Naive thymus-derived CD4-positive, alpha-beta T cell (primary cell): ENCODE measurements around the gene IL17RC. TPM values are rescaled to one million over a fixed set of nuclear protein-coding genes. Genes with fewer than 3 reads are reported as not detected.

Source experiments
- ATAC-seq: fragments of 150-1000 bp; cut with Tn5 transposase; 2 replicates; pipeline ENCODE4 v1.10.0; 2021; ENCODE audit warnings: mild to moderate bottlenecking, moderate library complexity
- CTCF ChIA-PET: fragments of 350-600 bp; sonication (Branson Sonifier 250); formaldehyde crosslinking; loops from one replicate; lab custom pipeline; 2021; ENCODE audit warnings: antibody characterized with exemption; lab: Charles Lee
- POLR2A ChIA-PET: fragments of 350-600 bp; sonication (Branson Sonifier 250); formaldehyde crosslinking; loops from one replicate; lab custom pipeline; 2021; ENCODE audit warnings: antibody characterized with exemption, inconsistent platforms; lab: Charles Lee
- DNase-seq, 9 donors: peaks; one replicate each; pipeline versions ENCODE4 v3.0.0 to v3.0.0-alpha.2; 2020 to 2022; ENCODE audit warnings: mixed read lengths in 1 of 9
- H3K27ac ChIP-seq: one replicate; pipeline ENCODE4 v1.7.0; 2013; ENCODE audit warnings: mild to moderate bottlenecking, low read depth, low read length, moderate library complexity
- H3K27me3 ChIP-seq, 2 donors: one replicate each; pipeline ENCODE4 v1.7.0; 2013; ENCODE audit warnings: low read length in 2 of 2, mild to moderate bottlenecking in 2 of 2, moderate library complexity in 2 of 2; ENCODE audit not compliant: control insufficient read depth in 2 of 2, insufficient read depth in 2 of 2
- H3K36me3 ChIP-seq, 3 experiments: 1 replicate in 2 of 3; 2 replicates in 1 of 3; pipeline ENCODE4 v1.7.0; 2013; ENCODE audit warnings: low read length in 3 of 3, mild to moderate bottlenecking in 3 of 3, moderate library complexity in 1 of 3; ENCODE audit not compliant: insufficient read depth in 3 of 3, control insufficient read depth in 2 of 3
- H3K4me1 ChIP-seq, 2 donors: one replicate each; pipeline ENCODE4 v1.7.0; 2013; ENCODE audit warnings: low read length in 2 of 2, mild to moderate bottlenecking in 2 of 2, moderate library complexity in 1 of 2; ENCODE audit not compliant: control insufficient read depth in 2 of 2, insufficient read depth in 2 of 2
- H3K4me3 ChIP-seq: 2 replicates; pipeline ENCODE4 v1.7.0; 2013; ENCODE audit warnings: mild to moderate bottlenecking, low read length
- H3K9me3 ChIP-seq, 3 experiments: 1 replicate in 2 of 3; 2 replicates in 1 of 3; pipeline ENCODE4 v1.7.0; 2013; ENCODE audit warnings: low read length in 3 of 3; ENCODE audit not compliant: control insufficient read depth in 2 of 3
- H3K27ac Mint-ChIP-seq, 9 donors: one replicate each; pipeline ENCODE4 v1.8.0; 2020 to 2022; ENCODE audit warnings: mixed read lengths in 9 of 9, mild to moderate bottlenecking in 8 of 9, moderate library complexity in 5 of 9, inconsistent platforms in 2 of 9
- H3K27me3 Mint-ChIP-seq, 5 donors: one replicate each; pipeline ENCODE4 v1.8.0; 2021 to 2022; ENCODE audit warnings: mixed read lengths in 5 of 5, mild to moderate bottlenecking in 1 of 5
- H3K36me3 Mint-ChIP-seq, 5 donors: one replicate each; pipeline ENCODE4 v1.8.0; 2020 to 2022; ENCODE audit warnings: mixed read lengths in 5 of 5, mild to moderate bottlenecking in 3 of 5, inconsistent platforms in 1 of 5
- H3K4me1 Mint-ChIP-seq, 7 donors: one replicate each; pipeline ENCODE4 v1.8.0; 2020 to 2022; ENCODE audit warnings: mixed read lengths in 7 of 7, mild to moderate bottlenecking in 3 of 7, inconsistent platforms in 1 of 7
- H3K4me3 Mint-ChIP-seq, 10 donors: one replicate each; pipeline ENCODE4 v1.8.0; 2020 to 2022; ENCODE audit warnings: mild to moderate bottlenecking in 10 of 10, mixed read lengths in 10 of 10, moderate library complexity in 6 of 10, inconsistent platforms in 2 of 10
- H3K9me3 Mint-ChIP-seq, 11 donors: one replicate each; pipeline ENCODE4 v1.8.0; 2020 to 2022; ENCODE audit warnings: mixed read lengths in 11 of 11, mild to moderate bottlenecking in 4 of 11, inconsistent platforms in 1 of 11, moderate library complexity in 1 of 11
- intact Hi-C, 2 donors: fragments of 100-400 bp; cut with micrococcal nuclease; formaldehyde crosslinking; loops; one replicate each; pipeline ENCODE4 v1.15.1; 2023
- polyA plus RNA-seq, 2 donors: library from polyadenylated mRNA; unstranded; fragments of 300-500 nt; fragmentation: Illumina TruSeq; gene quantifications; one replicate each; pipeline ENCODE4 v1.2.3, GENCODE V29; 2021
- total RNA-seq, 6 experiments: library from RNA in 5 of 6; stranded (reverse) in 5 of 6; gene quantifications; 1 replicate in 5 of 6; 2 replicates in 1 of 6; pipeline ENCODE4 v1.2.3 and lab custom pipeline; 2021 to 2026

IL17RC gene
- total and polyA plus RNA-seq, 7 experiments from 2014 or later: 0.70 to 11.9 (median 1.7) TPM

GRCh38 chr3:9916346-9916733 is 558 bp upstream of the IL17RC start:
- no peaks in the 10 kb centered on the region for H3K9me3 ChIP-seq
- H3K27ac ChIP-seq: no peak overlapping the region
- ATAC-seq (no peak), DNase-seq (no peak)
- no peaks in the 10 kb centered on the region for H3K36me3 ChIP-seq
- no peaks in the 10 kb centered on the region for H3K27me3 ChIP-seq
- POLR2A ChIA-PET: interaction anchor here (0.9 to 2.1 kb wide), 3 partner anchors 16 to 72 kb away, joined by 3 to 18 read pairs (median 3); partner anchors contain the start of genes CRELD1 and RPUSD3
- CTCF ChIA-PET: no interaction called here
- Mint-ChIP-seq H3K36me3 (no peaks in the 10 kb centered on the region), H3K27ac (peak overlapping the region in 5 of 9 donors; percentile 19 to 80 (median 55)), H3K4me1 (peaks cover 0 to 18% (median 8%) of the 10 kb centered on the region in 7 donors), H3K4me3 (peak overlapping the region; percentile 68 to 86 (median 78)), H3K27me3 (no peaks in the 10 kb centered on the region), H3K9me3 (no peaks in the 10 kb centered on the region)
- intact Hi-C loops: loop anchor here (1.0 to 2.0 kb wide), 2 partner anchors 16 to 17 kb away; partner anchors contain the start of gene CRELD1 (in 2 of the 2)
- H3K4me3 ChIP-seq: peak overlapping the region; percentile 20
- H3K4me1 ChIP-seq: peaks cover 0 to 11% of the 10 kb centered on the region in 2 donors

- H3K27ac Mint-ChIP-seq: peak overlapping the region in 2 of 9 donors; percentile 13 to 51
- ChIA-PET CTCF (no interaction called here), POLR2A (interaction anchor here (1.1 kb wide), 1 partner anchor 16 kb away, joined by 3 read pairs; the partner anchor contains the start of gene CRELD1)
- Histone ChIP-seq H3K4me1 (peaks cover 0 to 11% of the 10 kb centered on the region in 2 donors), H3K27ac (no peak overlapping the region), H3K36me3 (no peaks in the 10 kb centered on the region), H3K4me3 (no peak overlapping the region), H3K9me3 (no peaks in the 10 kb centered on the region), H3K27me3 (no peaks in the 10 kb centered on the region)
- H3K9me3 Mint-ChIP-seq: peaks cover 0 to 3% (median 0%) of the 10 kb centered on the region in 11 donors
- peak overlapping the region in 3 of 10 donors; percentile 5 to 14 (median 13) for H3K4me3 Mint-ChIP-seq
- peaks cover 0 to 4% (median 0%) of the 10 kb centered on the region in 5 donors for H3K27me3 Mint-ChIP-seq
- intact Hi-C loops: loop anchor here in 1 of 2 donors (2.0 kb wide), 1 partner anchor 15 kb away; the partner anchor contains the start of gene CRELD1
- H3K36me3 Mint-ChIP-seq: no peaks in the 10 kb centered on the region
- ATAC-seq (no peak), DNase-seq (no peak)
- H3K4me1 Mint-ChIP-seq: peaks cover 0 to 13% (median 8%) of the 10 kb centered on the region in 7 donors
Measured at GRCh38 chr3:9917820-9918219, 922 bp downstream of the IL17RC start.

DNA sequence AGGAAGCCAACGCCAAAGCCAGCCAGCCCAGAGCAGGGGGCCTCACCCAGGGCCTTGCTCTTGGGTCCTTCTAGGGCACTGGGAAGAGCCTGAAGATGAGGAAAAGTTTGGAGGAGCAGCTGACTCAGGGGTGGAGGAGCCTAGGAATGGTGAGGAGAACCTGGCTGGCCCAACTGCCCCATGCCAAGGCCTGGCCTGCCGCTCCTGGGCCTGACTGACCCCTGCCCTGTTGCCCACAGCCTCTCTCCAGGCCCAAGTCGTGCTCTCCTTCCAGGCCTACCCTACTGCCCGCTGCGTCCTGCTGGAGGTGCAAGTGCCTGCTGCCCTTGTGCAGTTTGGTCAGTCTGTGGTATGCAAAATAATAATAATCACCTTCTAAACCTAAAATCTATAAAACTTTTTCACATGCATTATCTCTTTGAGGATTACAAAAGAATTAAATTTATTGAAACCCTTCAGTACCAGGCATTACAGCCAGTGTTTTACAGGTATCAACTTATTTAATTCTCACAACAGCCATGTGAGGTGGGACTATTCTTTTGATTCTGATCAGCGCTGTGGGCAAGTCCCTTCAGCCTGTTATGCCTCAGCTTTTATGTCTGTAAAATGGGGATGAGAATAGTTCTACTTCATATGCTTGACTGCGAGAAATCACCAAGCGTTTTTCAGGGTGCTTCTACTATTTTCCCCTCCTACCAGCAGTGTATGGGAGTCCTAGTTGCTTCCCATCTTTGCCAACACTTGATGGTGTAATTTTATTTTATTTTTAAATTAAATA is 1.6 kb downstream of the IL17RC start:
- no peak for DNase-seq
- CTCF ChIA-PET: no interaction called here

GRCh38 chr3:9928158-9928557 is 11.3 kb downstream of the IL17RC start:
- Histone ChIP-seq H3K27ac (no peak overlapping the region), H3K9me3 (no peaks in the 10 kb centered on the region), H3K27me3 (no peaks in the 10 kb centered on the region), H3K4me1 (peaks cover 8% of the 10 kb centered on the region in 2 donors), H3K36me3 (no peaks in the 10 kb centered on the region), H3K4me3 (no peak overlapping the region)
- H3K9me3 Mint-ChIP-seq: peaks cover 0 to 2% (median 0%) of the 10 kb centered on the region in 11 donors
- intact Hi-C loops: no loop called here
- DNase-seq (no peak), ATAC-seq (no peak)
- CTCF ChIA-PET: no interaction called here
- POLR2A ChIA-PET: interaction anchor here (2.3 kb wide), 1 partner anchor 37 kb away, joined by 8 read pairs; the partner anchor contains the start of gene JAGN1
- no peak overlapping the region for H3K4me3 Mint-ChIP-seq
- H3K27me3 Mint-ChIP-seq: peaks cover 0 to 8% (median 0%) of the 10 kb centered on the region in 5 donors
- no peaks in the 10 kb centered on the region for H3K36me3 Mint-ChIP-seq
- peaks cover 11 to 24% (median 18%) of the 10 kb centered on the region in 7 donors for H3K4me1 Mint-ChIP-seq
- no peak overlapping the region for H3K27ac Mint-ChIP-seq

More for the DNA sequence above, 1.6 kb downstream of the IL17RC start:
- H3K27me3 ChIP-seq: no peaks in the 10 kb centered on the region
- H3K36me3 Mint-ChIP-seq: no peaks in the 10 kb centered on the region
- no peaks in the 10 kb centered on the region for H3K36me3 ChIP-seq
- peak overlapping the region in 1 of 10 donors; percentile 62 for H3K4me3 Mint-ChIP-seq
- intact Hi-C loops: no loop called here
- no peak overlapping the region for H3K4me3 ChIP-seq
- H3K4me1 Mint-ChIP-seq: peaks cover 0 to 13% (median 8%) of the 10 kb centered on the region in 7 donors
- peaks cover 0 to 3% (median 0%) of the 10 kb centered on the region in 11 donors for H3K9me3 Mint-ChIP-seq
- no peak overlapping the region for H3K27ac ChIP-seq
- ATAC-seq: no peak
- peaks cover 0 to 4% (median 0%) of the 10 kb centered on the region in 5 donors for H3K27me3 Mint-ChIP-seq
- peak overlapping the region in 2 of 9 donors; percentile 13 to 14 for H3K27ac Mint-ChIP-seq
- H3K4me1 ChIP-seq: peaks cover 0 to 11% of the 10 kb centered on the region in 2 donors
- no peaks in the 10 kb centered on the region for H3K9me3 ChIP-seq
- POLR2A ChIA-PET: interaction anchor here (1.1 kb wide), 1 partner anchor 15 kb away, joined by 3 read pairs; the partner anchor contains the start of gene CRELD1

DNA sequence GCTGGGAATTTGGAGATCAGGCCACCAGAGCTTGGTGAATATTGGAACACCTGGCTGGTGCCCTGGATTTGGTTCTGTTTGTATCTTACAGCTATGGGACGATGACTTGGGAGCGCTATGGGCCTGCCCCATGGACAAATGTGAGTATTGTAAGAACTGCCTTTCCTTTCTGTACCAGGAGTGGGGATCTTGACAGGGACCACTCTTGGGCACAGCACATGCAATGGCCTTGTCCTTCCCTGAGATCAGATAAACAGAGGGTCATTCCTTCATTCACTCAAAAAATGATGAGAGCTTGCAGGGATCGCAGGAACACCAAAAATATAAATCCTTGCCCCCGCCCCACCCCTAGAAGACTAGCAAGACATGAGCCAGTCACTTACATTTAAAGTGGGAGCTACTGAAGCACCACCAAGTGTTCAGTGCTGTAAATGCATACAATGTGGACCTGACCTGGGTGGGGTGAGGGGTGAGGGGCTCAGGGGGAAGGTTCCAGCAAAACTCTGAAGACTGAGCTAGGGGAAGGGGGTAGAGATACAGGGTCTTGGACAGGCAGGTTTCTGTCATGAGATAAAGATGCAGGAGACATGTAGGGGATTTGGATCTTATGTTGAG is 14.0 kb downstream of the IL17RC start:
- H3K36me3 Mint-ChIP-seq: peaks cover 0 to 6% (median 0%) of the 10 kb centered on the region in 5 donors
- H3K27ac ChIP-seq: peak overlapping the region; percentile 14
- H3K4me1 ChIP-seq: peaks cover 25 to 27% of the 10 kb centered on the region in 2 donors
- POLR2A ChIA-PET: interaction anchor here (0.5 to 4.3 kb wide), 6 partner anchors 15 to 390 kb away, joined by 3 to 21 read pairs (median 7); partner anchors contain the start of genes IL17RC, JAGN1 and SEC13
- peaks cover 0 to 2% (median 0%) of the 10 kb centered on the region in 3 experiments for H3K36me3 ChIP-seq
- ATAC-seq (no peak), DNase-seq (no peak)
- peak overlapping the region in 6 of 10 donors; percentile 26 to 71 (median 53) for H3K4me3 Mint-ChIP-seq
- no peak overlapping the region for H3K4me3 ChIP-seq
- intact Hi-C loops: loop anchor here (1.0 to 10.0 kb wide), 4 partner anchors 82 to 566 kb away; partner anchors contain the start of genes BRK1 (in 1 of the 2), MTMR14 (in 1 of the 2) and THUMPD3 (in 1 of the 2)
- no peaks in the 10 kb centered on the region for H3K27me3 ChIP-seq
- H3K9me3 ChIP-seq: no peaks in the 10 kb centered on the region
- H3K27me3 Mint-ChIP-seq: no peaks in the 10 kb centered on the region
- H3K27ac Mint-ChIP-seq: peak overlapping the region; percentile 62 to 100 (median 82)
- CTCF ChIA-PET: interaction anchor here (0.6 to 5.3 kb wide), 5 partner anchors 10 to 151 kb away, joined by 3 to 35 read pairs (median 3); no protein-coding TSS in a partner anchor
- H3K9me3 Mint-ChIP-seq: peaks cover 0 to 1% (median 0%) of the 10 kb centered on the region in 11 donors
- peaks cover 28 to 50% (median 37%) of the 10 kb centered on the region in 7 donors for H3K4me1 Mint-ChIP-seq

GRCh38 chr3:9932535-9932842 is 15.6 kb downstream of the IL17RC start:
- CTCF ChIA-PET: interaction anchor here (0.6 to 5.3 kb wide), 10 partner anchors 7 to 353 kb away, joined by 3 to 35 read pairs (median 4); partner anchors contain the start of genes FANCD2, MTMR14, PRRT3 and RPUSD3
- peak overlapping the region; percentile 94 to 100 (median 99) for H3K27ac Mint-ChIP-seq
- ATAC-seq (no peak), DNase-seq (no peak)
- Histone ChIP-seq H3K27me3 (no peaks in the 10 kb centered on the region), H3K9me3 (no peaks in the 10 kb centered on the region), H3K4me1 (peaks cover 25 to 28% of the 10 kb centered on the region in 2 donors), H3K36me3 (peaks cover 0 to 8% (median 4%) of the 10 kb centered on the region in 3 experiments), H3K27ac (peak overlapping the region; percentile 98), H3K4me3 (peak overlapping the region; percentile 98)
- H3K9me3 Mint-ChIP-seq: peaks cover 0 to 1% (median 0%) of the 10 kb centered on the region in 11 donors
- H3K36me3 Mint-ChIP-seq: peaks cover 0 to 7% (median 4%) of the 10 kb centered on the region in 5 donors
- H3K4me1 Mint-ChIP-seq: peaks cover 30 to 58% (median 48%) of the 10 kb centered on the region in 7 donors
- peak overlapping the region; percentile 71 to 99 (median 98) for H3K4me3 Mint-ChIP-seq
- POLR2A ChIA-PET: interaction anchor here (0.8 to 5.2 kb wide), 33 partner anchors 9 to 504 kb away, joined by 3 to 64 read pairs (median 8); partner anchors contain the start of genes ARPC4, BRPF1, EMC3 and IL17RC
- H3K27me3 Mint-ChIP-seq: no peaks in the 10 kb centered on the region
- intact Hi-C loops: loop anchor here (1.0 to 10.0 kb wide), 9 partner anchors 16 to 568 kb away; partner anchors contain the start of genes BRK1 (in 1 of the 2), IL17RC (in 1 of the 2), MTMR14 (in 1 of the 2) and TATDN2 (in 1 of the 2)
